T-cell (primary cell): Measurements from ENCODE around the gene EFHD2. TPM values are rescaled to one million over a fixed set of nuclear protein-coding genes. Genes with fewer than 3 reads are reported as not detected.
A peak's percentile ranks its signal among the peaks of the same experiment; 100 is the strongest.

Experiments used
- ATAC-seq, 4 experiments: fragments of 200-7000 bp in 3 of 4; fragments of 150-1000 bp in 1 of 4; cut with Tn5 transposase; replicated peaks in 1 of 4; 1 replicate in 3 of 4; 2 replicates in 1 of 4; pipeline ENCODE4 v1.10.0; 2021; ENCODE audit warnings: moderate library complexity in 3 of 4, mild to moderate bottlenecking in 2 of 4, moderate number of reproducible peaks in 1 of 4
- CTCF ChIA-PET, 2 donors: fragments of 300-600 bp; sonication (Branson Sonifier 250); formaldehyde crosslinking; loops; one replicate each; lab custom pipeline; 2022; ENCODE audit warnings: antibody characterized with exemption in 2 of 2; lab: Charles Lee
- POLR2A ChIA-PET, 2 donors: fragments of 300-600 bp; sonication (Branson Sonifier 250); formaldehyde crosslinking; loops; one replicate each; lab custom pipeline; 2022; ENCODE audit warnings: antibody characterized with exemption in 2 of 2; lab: Charles Lee
- DNase-seq, 35 experiments: peaks; one replicate each; pipeline versions ENCODE4 v3.0.0 to v3.0.0-alpha.2; 2013 to 2023
- H3K27ac ChIP-seq: one replicate; pipeline ENCODE4 v1.5.1; 2013; ENCODE audit warnings: low read length
- H3K27me3 ChIP-seq, 2 experiments: replicated peaks in 1 of 2; 1 replicate in 1 of 2; 2 replicates in 1 of 2; pipeline versions ENCODE4 v1.6.1 to v1.7.0; 2013; ENCODE audit warnings: low read length in 1 of 2, mixed read lengths in 1 of 2; ENCODE audit not compliant: control insufficient read depth in 2 of 2, insufficient read depth in 2 of 2; ENCODE audit errors: extremely low read depth in 1 of 2
- H3K36me3 ChIP-seq, 2 donors: 1 replicate in 1 of 2; 2 replicates in 1 of 2; pipeline versions ENCODE4 v1.6.1 to v1.7.0; 2013; ENCODE audit warnings: low read length in 1 of 2; ENCODE audit not compliant: control insufficient read depth in 2 of 2, insufficient read depth in 1 of 2; ENCODE audit errors: extremely low read depth in 1 of 2
- H3K4me1 ChIP-seq, 2 experiments: 1 replicate in 1 of 2; 2 replicates in 1 of 2; pipeline versions ENCODE4 v1.6.1 to v1.7.0; 2013; ENCODE audit warnings: low read length in 2 of 2, mixed read lengths in 1 of 2; ENCODE audit not compliant: insufficient read depth in 2 of 2, control insufficient read depth in 1 of 2; ENCODE audit errors: extremely low read depth in 1 of 2
- H3K4me3 ChIP-seq, 2 donors: 1 replicate in 1 of 2; 2 replicates in 1 of 2; pipeline versions ENCODE4 v1.5.1 to v1.7.0; 2013; ENCODE audit warnings: mild to moderate bottlenecking in 2 of 2, low read length in 1 of 2, moderate library complexity in 1 of 2; ENCODE audit not compliant: control insufficient read depth in 1 of 2; ENCODE audit errors: extremely low read depth in 1 of 2
- H3K9me3 ChIP-seq: 2 replicates; pipeline ENCODE4 v1.7.0; 2013
- H3K27ac Mint-ChIP-seq, 2 donors: one replicate each; pipeline ENCODE4 v1.8.0; 2020 to 2021; ENCODE audit warnings: mild to moderate bottlenecking in 2 of 2, mixed read lengths in 2 of 2
- H3K27me3 Mint-ChIP-seq, 2 donors: one replicate each; pipeline ENCODE4 v1.8.0; 2021 to 2022; ENCODE audit warnings: mixed read lengths in 2 of 2
- H3K36me3 Mint-ChIP-seq: one replicate; pipeline ENCODE4 v1.8.0; 2021; ENCODE audit warnings: mixed read lengths
- H3K4me1 Mint-ChIP-seq, 3 donors: one replicate each; pipeline ENCODE4 v1.8.0; 2020 to 2022; ENCODE audit warnings: mixed read lengths in 3 of 3, mild to moderate bottlenecking in 1 of 3
- H3K4me3 Mint-ChIP-seq, 3 donors: one replicate each; pipeline ENCODE4 v1.8.0; 2020 to 2022; ENCODE audit warnings: mild to moderate bottlenecking in 3 of 3, mixed read lengths in 3 of 3, moderate library complexity in 3 of 3
- H3K9me3 Mint-ChIP-seq, 3 donors: one replicate each; pipeline ENCODE4 v1.8.0; 2020 to 2022; ENCODE audit warnings: mixed read lengths in 3 of 3
- WGBS: methylation state at CpG from one replicate; pipeline ENCODE4 v1.1.5; 2013; ENCODE audit warnings: missing lambda C conversion rate; ENCODE audit not compliant: insufficient coverage; 5-methylcytosine and 5-hydroxymethylcytosine counted together
- total RNA-seq, 35 experiments: library from RNA in 6 of 35; stranded (reverse) in 6 of 35; fragments of 120-200 nt in 1 of 35; gene quantifications; one replicate each; pipeline versions ENCODE4 v1.2.1 to v1.2.4 and lab custom pipeline; 2013 to 2026

EFHD2 gene
- total RNA-seq, 5 donors from 2014 or later (not counting 1 experiment from before 2014, with no cell fraction given), result 49.1 to 125 (median 63.6) TPM

DNA sequence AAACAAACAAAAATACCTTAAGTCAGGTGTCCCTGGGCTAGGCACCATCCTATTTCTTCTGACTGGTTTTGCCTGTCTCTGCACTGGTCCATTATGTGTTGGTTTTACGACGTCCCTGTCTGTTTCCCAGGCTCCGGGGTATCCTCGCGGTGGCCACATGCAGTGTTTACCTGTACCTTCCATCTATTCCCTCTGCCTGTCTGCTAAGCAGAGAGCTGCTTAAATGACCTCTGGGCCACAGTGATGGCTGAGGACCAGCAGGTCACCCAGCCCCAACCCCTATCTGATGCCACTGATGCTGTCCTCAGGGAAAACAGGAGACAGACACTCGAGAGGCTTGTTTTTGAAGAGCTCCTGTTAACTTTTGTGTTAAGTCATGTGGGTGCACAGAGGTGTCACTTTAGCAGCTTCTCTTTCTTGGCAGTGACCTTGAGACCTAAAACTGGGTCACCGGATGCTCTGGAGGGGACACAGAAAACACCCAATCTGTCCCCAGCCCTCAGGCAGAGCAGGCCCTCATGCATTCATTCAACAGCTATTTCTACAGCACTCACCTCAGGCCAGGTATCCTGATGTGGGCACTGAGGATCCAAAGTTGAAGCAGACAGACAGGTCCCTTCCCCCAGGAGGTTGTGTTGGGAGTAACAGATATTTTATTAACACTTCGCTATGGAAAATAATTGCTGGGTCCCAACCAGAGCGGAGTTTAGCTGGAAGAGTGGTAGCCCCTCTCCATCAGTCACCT is 4.4 kb upstream of the EFHD2 start:
- peak in 2 of 35 experiments; percentile 31 to 56 for DNase-seq
- ATAC-seq, result no peak
- ChIA-PET POLR2A (interaction anchor here in 1 of 2 donors (0.7 to 1.1 kb wide), 2 partner anchors 10 to 12 kb away, joined by 3 to 9 read pairs; no protein-coding TSS in a partner anchor), CTCF (interaction anchor here in 1 of 2 donors (1.2 to 1.5 kb wide), 2 partner anchors 27 to 82 kb away, joined by 3 to 4 read pairs; no protein-coding TSS in a partner anchor)
- H3K27me3 Mint-ChIP-seq, result no peaks in the 10 kb centered on the region
- H3K36me3 ChIP-seq, result no peaks in the 10 kb centered on the region
- no peaks in the 10 kb centered on the region for H3K9me3 ChIP-seq
- peaks cover 0 to 52% of the 10 kb centered on the region in 2 experiments for H3K4me1 ChIP-seq
- H3K27ac ChIP-seq, result peak overlapping the region; percentile 61
- peak overlapping the region; percentile 36 to 84 for H3K27ac Mint-ChIP-seq
- H3K36me3 Mint-ChIP-seq, result no peaks in the 10 kb centered on the region
- WGBS, result 93% methylated on average over 5 of the region's 9 CpGs
- H3K4me3 Mint-ChIP-seq, result peak overlapping the region in 2 of 3 donors; percentile 18 to 51
- no peaks in the 10 kb centered on the region for H3K9me3 Mint-ChIP-seq
- peaks cover 0 to 6% of the 10 kb centered on the region in 2 experiments for H3K27me3 ChIP-seq
- H3K4me3 ChIP-seq, result no peak overlapping the region
- peaks cover 6 to 24% (median 13%) of the 10 kb centered on the region in 3 donors for H3K4me1 Mint-ChIP-seq

- peaks cover 0 to 6% of the 10 kb centered on the region in 2 experiments for H3K27me3 ChIP-seq
- peak overlapping the region; percentile 46 to 53 for H3K27ac Mint-ChIP-seq
- H3K9me3 ChIP-seq, result no peaks in the 10 kb centered on the region
- POLR2A ChIA-PET, result interaction anchor here in 1 of 2 donors (0.6 to 1.5 kb wide), 2 partner anchors 10 to 14 kb away, joined by 3 to 4 read pairs; no protein-coding TSS in a partner anchor
- DNase-seq (no peak), ATAC-seq (no peak)
- H3K4me3 Mint-ChIP-seq, result peak overlapping the region in 2 of 3 donors; percentile 3 to 29
- H3K4me1 ChIP-seq, result peaks cover 9 to 65% of the 10 kb centered on the region in 2 experiments
- no peaks in the 10 kb centered on the region for H3K27me3 Mint-ChIP-seq
- no peak overlapping the region for H3K4me3 ChIP-seq
- H3K27ac ChIP-seq, result peak overlapping the region; percentile 97
- CTCF ChIA-PET, result interaction anchor here in 1 of 2 donors (0.5 to 1.5 kb wide), 3 partner anchors 15 to 83 kb away, joined by 3 to 4 read pairs (median 3); no protein-coding TSS in a partner anchor
- WGBS, result 65% methylated on average over 6 of the region's 11 CpGs
- no peaks in the 10 kb centered on the region for H3K36me3 ChIP-seq
- H3K36me3 Mint-ChIP-seq, result no peaks in the 10 kb centered on the region
- H3K9me3 Mint-ChIP-seq, result no peaks in the 10 kb centered on the region
- H3K4me1 Mint-ChIP-seq, result peaks cover 17 to 39% (median 28%) of the 10 kb centered on the region in 3 donors
Observed at GRCh38 chr1:15406614-15407559, 2.8 kb upstream of the EFHD2 start.

DNA sequence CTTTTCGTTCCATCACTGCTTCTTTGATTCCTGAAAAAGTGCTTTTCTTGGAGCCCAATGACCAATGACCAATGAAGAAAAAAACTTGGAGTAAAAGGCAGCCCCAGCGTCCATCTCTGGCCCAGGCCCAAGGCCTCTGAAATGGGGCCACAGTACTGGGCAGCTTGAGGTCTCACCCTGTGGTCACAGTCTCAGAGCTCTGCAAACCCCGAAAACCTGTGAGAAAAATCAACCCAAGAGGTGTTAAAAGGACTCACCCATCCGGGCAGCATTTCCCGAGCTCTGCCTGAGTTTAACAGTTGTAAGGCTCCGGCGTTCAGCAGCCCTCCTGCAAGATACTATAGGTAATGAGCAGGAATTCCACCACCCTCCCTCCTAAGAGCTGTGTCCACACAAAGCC is 2.1 kb upstream of the EFHD2 start:
- Histone ChIP-seq H3K4me1 (peaks cover 9 to 72% of the 10 kb centered on the region in 2 experiments), H3K4me3 (peak overlapping the region in 1 of 2 donors; percentile 1), H3K27ac (peak overlapping the region; percentile 97), H3K27me3 (peaks cover 0 to 6% of the 10 kb centered on the region in 2 experiments), H3K9me3 (no peaks in the 10 kb centered on the region), H3K36me3 (peaks cover 0 to 2% of the 10 kb centered on the region in 2 donors)
- WGBS, result 83% methylated on average over 7 of the region's 7 CpGs
- peak overlapping the region; percentile 21 to 37 for H3K27ac Mint-ChIP-seq
- no peaks in the 10 kb centered on the region for H3K27me3 Mint-ChIP-seq
- ChIA-PET POLR2A (interaction anchor here in 1 of 2 donors (1.5 kb wide), 1 partner anchor 9 kb away, joined by 4 read pairs; no protein-coding TSS in a partner anchor), CTCF (interaction anchor here in 1 of 2 donors (0.8 kb wide), 1 partner anchor 84 kb away, joined by 3 read pairs; no protein-coding TSS in a partner anchor)
- H3K4me3 Mint-ChIP-seq, result peak overlapping the region in 2 of 3 donors; percentile 29 to 57
- no peaks in the 10 kb centered on the region for H3K36me3 Mint-ChIP-seq
- no peaks in the 10 kb centered on the region for H3K9me3 Mint-ChIP-seq
- peaks cover 24 to 46% (median 35%) of the 10 kb centered on the region in 3 donors for H3K4me1 Mint-ChIP-seq
- ATAC-seq (no peak), DNase-seq (peak in 1 of 35 experiments; percentile 50)

DNA sequence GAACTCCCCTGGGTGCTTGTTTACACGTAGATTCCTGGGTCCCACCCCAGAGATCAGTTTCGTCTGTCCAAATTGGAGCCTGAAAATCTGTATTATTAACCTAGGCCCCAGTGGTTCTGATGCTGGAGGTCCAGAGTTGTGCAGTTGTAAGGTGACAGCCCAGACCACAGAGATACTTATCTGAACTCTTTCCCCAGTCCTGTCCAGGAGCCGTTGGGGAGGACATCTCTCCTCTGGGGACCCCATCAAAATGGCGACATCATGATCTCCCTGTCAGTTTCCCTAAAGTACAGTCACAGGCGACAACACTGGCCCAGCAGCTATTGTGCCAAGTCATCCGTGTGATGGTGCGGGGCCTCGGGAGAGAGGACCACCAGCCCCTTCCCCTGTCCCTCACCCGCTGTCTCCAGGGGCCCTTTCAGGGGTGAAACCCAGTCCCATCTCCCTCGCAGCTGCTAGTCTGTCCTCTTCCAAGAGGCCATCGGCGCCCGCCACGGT is 749 bp upstream of the EFHD2 start:
- no peaks in the 10 kb centered on the region for H3K9me3 Mint-ChIP-seq
- ChIA-PET CTCF (no interaction called here), POLR2A (no interaction called here)
- peak overlapping the region; percentile 71 to 95 (median 91) for H3K4me3 Mint-ChIP-seq
- no peaks in the 10 kb centered on the region for H3K36me3 Mint-ChIP-seq
- H3K4me1 ChIP-seq, result peaks cover 9 to 80% of the 10 kb centered on the region in 2 experiments
- H3K9me3 ChIP-seq, result no peaks in the 10 kb centered on the region
- DNase-seq, result peak in 1 of 35 experiments; percentile 82
- H3K4me3 ChIP-seq, result peak overlapping the region; percentile 45 to 91
- no peak for ATAC-seq
- H3K27ac Mint-ChIP-seq, result peak overlapping the region; percentile 76 to 85
- H3K27ac ChIP-seq, result peak overlapping the region; percentile 97
- WGBS, result 34% methylated on average over 13 of the region's 14 CpGs
- H3K4me1 Mint-ChIP-seq, result peaks cover 30 to 58% (median 42%) of the 10 kb centered on the region in 3 donors
- no peaks in the 10 kb centered on the region for H3K27me3 Mint-ChIP-seq
- peaks cover 5 to 13% of the 10 kb centered on the region in 2 donors for H3K36me3 ChIP-seq
- H3K27me3 ChIP-seq, result peaks cover 0 to 6% of the 10 kb centered on the region in 2 experiments

- CTCF ChIA-PET, result no interaction called here
- H3K36me3 ChIP-seq, result peaks cover 5 to 20% of the 10 kb centered on the region in 2 donors
- DNase-seq, result peak in 3 of 35 experiments; percentile 14 to 48 (median 15)
- Mint-ChIP-seq H3K4me1 (peaks cover 44 to 69% (median 56%) of the 10 kb centered on the region in 3 donors), H3K4me3 (peak overlapping the region; percentile 86 to 95 (median 91)), H3K27ac (peak overlapping the region; percentile 77 to 79), H3K36me3 (peaks cover 7% of the 10 kb centered on the region), H3K27me3 (no peaks in the 10 kb centered on the region), H3K9me3 (no peaks in the 10 kb centered on the region)
- peak in 2 of 4 experiments; percentile 2 to 5 for ATAC-seq
- H3K4me1 ChIP-seq, result peaks cover 9 to 80% of the 10 kb centered on the region in 2 experiments
- H3K27ac ChIP-seq, result peak overlapping the region; percentile 87
- POLR2A ChIA-PET, result interaction anchor here in 1 of 2 donors (0.5 to 0.6 kb wide), 2 partner anchors 7 to 1266 kb away, joined by 3 to 5 read pairs; no protein-coding TSS in a partner anchor
- H3K9me3 ChIP-seq, result no peaks in the 10 kb centered on the region
- WGBS, result under 1% methylated on average over 50 of the region's 53 CpGs
- H3K27me3 ChIP-seq, result peaks cover 0 to 6% of the 10 kb centered on the region in 2 experiments
- peak overlapping the region; percentile 74 to 91 for H3K4me3 ChIP-seq
Observed at GRCh38 chr1:15410223-15410883, 665 bp downstream of the EFHD2 start.
